HG03064 (cell line): ENCODE data around the gene DIAPH3.

Source experiments
- ATAC-seq: cut with Tn5 transposase; IDR thresholded peaks from one replicate; pipeline ENCODE4 v1.9.1; 2021; ENCODE audit warnings: low read depth; ENCODE audit not compliant: unreplicated experiment

Gene DIAPH3

GRCh38 chr13:60032851-60033250, 130.9 kb downstream of the DIAPH3 start:
- no peak for ATAC-seq

- ATAC-seq, result no peak
Observed at GRCh38 chr13:60028021-60028420, 135.7 kb downstream of the DIAPH3 start.

GRCh38 chr13:60026286-60026685, 137.4 kb downstream of the DIAPH3 start:
- ATAC-seq, result no peak

GRCh38 chr13:60020288-60020687, 143.4 kb downstream of the DIAPH3 start:
- no peak for ATAC-seq

- peak; percentile 68 for ATAC-seq
Observed at GRCh38 chr13:60019119-60019993, 144.4 kb downstream of the DIAPH3 start.

- no peak for ATAC-seq
Observed at GRCh38 chr13:60018536-60018935, 145.2 kb downstream of the DIAPH3 start.

- ATAC-seq, result no peak
Observed at GRCh38 chr13:60016229-60016628, 147.5 kb downstream of the DIAPH3 start.

GRCh38 chr13:60013166-60013565, 150.6 kb downstream of the DIAPH3 start:
- ATAC-seq, result no peak

- ATAC-seq, result no peak
Observed at GRCh38 chr13:60012488-60012887, 151.2 kb downstream of the DIAPH3 start.

GRCh38 chr13:60009300-60010253, 154.2 kb downstream of the DIAPH3 start:
- ATAC-seq, result no peak

- ATAC-seq, result no peak
Observed at GRCh38 chr13:60001889-60002288, 161.8 kb downstream of the DIAPH3 start.

- no peak for ATAC-seq
Observed at GRCh38 chr13:60000976-60001375, 162.8 kb downstream of the DIAPH3 start.

GRCh38 chr13:60000081-60000480, 163.6 kb downstream of the DIAPH3 start:
- ATAC-seq, result no peak

- no peak for ATAC-seq
Observed at GRCh38 chr13:59997976-59998375, 165.8 kb downstream of the DIAPH3 start.

GRCh38 chr13:59996461-59996980, 167.2 kb downstream of the DIAPH3 start:
- ATAC-seq, result no peak

- ATAC-seq, result no peak
Observed at GRCh38 chr13:59991395-59991794, 172.3 kb downstream of the DIAPH3 start.

GRCh38 chr13:59982631-59983382, 180.9 kb downstream of the DIAPH3 start:
- ATAC-seq, result no peak

- ATAC-seq, result no peak
Observed at GRCh38 chr13:59979589-59979988, 184.1 kb downstream of the DIAPH3 start.

- no peak for ATAC-seq
Observed at GRCh38 chr13:59978862-59979261, 184.9 kb downstream of the DIAPH3 start.

GRCh38 chr13:59976856-59977255, 186.9 kb downstream of the DIAPH3 start:
- ATAC-seq, result no peak
